ENCODE data around the gene RIN1. TPM values are rescaled to one million over a fixed set of nuclear protein-coding genes. Genes with fewer than 3 reads are reported as not detected.
A peak's percentile ranks its signal among the peaks of the same experiment; 100 is the strongest.

Gene RIN1
- polyA plus RNA-seq, 4 donors: 5.8 to 9.6 (median 7.2) TPM

- WGBS, 3 donors: 84 to 91% (median 84%) methylated on average over 6 of the region's 6 CpGs
- H3K4me3 ChIP-seq (ENCODE audit: low read depth in 1 of 3, low read length in 3 of 3): no peak overlapping the region
- H3K27ac ChIP-seq (ENCODE audit: low read depth in 1 of 3, low read length in 2 of 3): no peak overlapping the region
- no peaks in the 10 kb centered on the region for H3K9me3 ChIP-seq (ENCODE audit: control insufficient read depth in 2 of 2, insufficient read depth in 1 of 2, low read depth in 1 of 2, low read length in 1 of 2)
- no peak for DNase-seq
- peaks cover 0 to 17% (median 0%) of the 10 kb centered on the region in 3 donors for H3K4me1 ChIP-seq (ENCODE audit: control insufficient read depth in 3 of 3, insufficient read depth in 2 of 3, low read depth in 1 of 3, low read length in 2 of 3)
- peaks cover 0 to 58% (median 0%) of the 10 kb centered on the region in 3 donors for H3K36me3 ChIP-seq (ENCODE audit: control insufficient read depth in 3 of 3, insufficient read depth in 2 of 3, low read depth in 1 of 3, low read length in 3 of 3)
- H3K27me3 ChIP-seq (ENCODE audit: control insufficient read depth in 3 of 3, insufficient read depth in 3 of 3, low read length in 3 of 3): peaks cover 0 to 8% (median 0%) of the 10 kb centered on the region in 3 donors
- FAIRE-seq: no peak
These were observed 32.2 kb upstream of the RIN1 start for GRCh38 chr11:66368484-66368883.

GRCh38 chr11:66367561-66368312 lies 31.5 kb upstream of the RIN1 start:
- DNase-seq (no peak), FAIRE-seq (no peak)
- peaks cover 0 to 8% (median 0%) of the 10 kb centered on the region in 3 donors for H3K27me3 ChIP-seq (ENCODE audit: control insufficient read depth in 3 of 3, insufficient read depth in 3 of 3, low read length in 3 of 3)
- peaks cover 0 to 66% (median 0%) of the 10 kb centered on the region in 3 donors for H3K36me3 ChIP-seq (ENCODE audit: control insufficient read depth in 3 of 3, insufficient read depth in 2 of 3, low read depth in 1 of 3, low read length in 3 of 3)
- no peak overlapping the region for H3K4me3 ChIP-seq (ENCODE audit: low read depth in 1 of 3, low read length in 3 of 3)
- peaks cover 0 to 15% (median 0%) of the 10 kb centered on the region in 3 donors for H3K4me1 ChIP-seq (ENCODE audit: control insufficient read depth in 3 of 3, insufficient read depth in 2 of 3, low read depth in 1 of 3, low read length in 2 of 3)
- 83 to 88% (median 87%) methylated on average over 12 to 15 of the region's 15 CpGs for WGBS, 3 donors
- no peak overlapping the region for H3K27ac ChIP-seq (ENCODE audit: low read depth in 1 of 3, low read length in 2 of 3)
- H3K9me3 ChIP-seq (ENCODE audit: control insufficient read depth in 2 of 2, insufficient read depth in 1 of 2, low read depth in 1 of 2, low read length in 1 of 2): no peaks in the 10 kb centered on the region

GRCh38 chr11:66366844-66367477 lies 30.7 kb upstream of the RIN1 start:
- Histone ChIP-seq H3K4me1 (ENCODE audit: control insufficient read depth in 3 of 3, insufficient read depth in 2 of 3, low read depth in 1 of 3, low read length in 2 of 3) (peaks cover 0 to 9% (median 0%) of the 10 kb centered on the region in 3 donors), H3K36me3 (ENCODE audit: control insufficient read depth in 3 of 3, insufficient read depth in 2 of 3, low read depth in 1 of 3, low read length in 3 of 3) (peaks cover 0 to 74% (median 3%) of the 10 kb centered on the region in 3 donors), H3K27me3 (ENCODE audit: control insufficient read depth in 3 of 3, insufficient read depth in 3 of 3, low read length in 3 of 3) (peaks cover 0 to 3% (median 0%) of the 10 kb centered on the region in 3 donors), H3K9me3 (ENCODE audit: control insufficient read depth in 2 of 2, insufficient read depth in 1 of 2, low read depth in 1 of 2, low read length in 1 of 2) (no peaks in the 10 kb centered on the region), H3K4me3 (ENCODE audit: low read depth in 1 of 3, low read length in 3 of 3) (no peak overlapping the region), H3K27ac (ENCODE audit: low read depth in 1 of 3, low read length in 2 of 3) (no peak overlapping the region)
- FAIRE-seq: no peak
- no peak for DNase-seq
- 90 to 94% (median 93%) methylated on average over 8 of the region's 8 CpGs for WGBS, 3 donors

- H3K27me3 ChIP-seq (ENCODE audit: control insufficient read depth in 3 of 3, insufficient read depth in 3 of 3, low read length in 3 of 3): peaks cover 0 to 2% (median 0%) of the 10 kb centered on the region in 3 donors
These were observed 29.7 kb upstream of the RIN1 start for GRCh38 chr11:66365711-66366619.

DNA sequence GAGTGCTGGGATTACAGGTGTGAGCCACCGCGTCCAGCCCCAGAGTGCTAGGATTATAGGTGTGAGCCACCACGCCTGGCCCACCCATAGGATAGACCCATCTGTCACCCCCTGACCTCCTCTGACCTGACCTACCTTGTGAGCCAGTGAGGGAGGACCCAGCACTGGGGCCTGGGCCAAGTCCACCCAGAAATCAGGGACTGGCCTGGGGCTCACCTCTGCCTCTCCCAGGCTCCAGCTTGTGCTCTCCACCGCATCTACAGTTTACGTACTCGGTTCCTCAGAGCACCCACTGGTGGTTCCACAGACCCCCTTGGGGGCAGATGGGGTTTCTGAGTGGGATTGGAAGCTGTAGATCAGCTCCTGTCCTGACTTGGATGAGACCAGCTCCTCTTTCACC lies 28.9 kb upstream of the RIN1 start:
- no peak overlapping the region for H3K27ac ChIP-seq (ENCODE audit: low read depth in 1 of 3, low read length in 2 of 3)
- FAIRE-seq (no peak), DNase-seq (no peak)
- 93 to 100% (median 96%) methylated on average over 6 of the region's 6 CpGs for WGBS, 3 donors
- peaks cover 0 to 4% (median 0%) of the 10 kb centered on the region in 3 donors for H3K4me1 ChIP-seq (ENCODE audit: control insufficient read depth in 3 of 3, insufficient read depth in 2 of 3, low read depth in 1 of 3, low read length in 2 of 3)
- H3K4me3 ChIP-seq (ENCODE audit: low read depth in 1 of 3, low read length in 3 of 3): no peak overlapping the region
- H3K9me3 ChIP-seq (ENCODE audit: control insufficient read depth in 2 of 2, insufficient read depth in 1 of 2, low read depth in 1 of 2, low read length in 1 of 2): no peaks in the 10 kb centered on the region
- peaks cover 0 to 92% (median 5%) of the 10 kb centered on the region in 3 donors for H3K36me3 ChIP-seq (ENCODE audit: control insufficient read depth in 3 of 3, insufficient read depth in 2 of 3, low read depth in 1 of 3, low read length in 3 of 3)
- no peaks in the 10 kb centered on the region for H3K27me3 ChIP-seq (ENCODE audit: control insufficient read depth in 3 of 3, insufficient read depth in 3 of 3, low read length in 3 of 3)

More at GRCh38 chr11:66365711-66366619, 29.7 kb upstream of the RIN1 start:
- peaks cover 0 to 9% (median 0%) of the 10 kb centered on the region in 3 donors for H3K4me1 ChIP-seq (ENCODE audit: control insufficient read depth in 3 of 3, insufficient read depth in 2 of 3, low read depth in 1 of 3, low read length in 2 of 3)
- peaks cover 0 to 84% (median 3%) of the 10 kb centered on the region in 3 donors for H3K36me3 ChIP-seq (ENCODE audit: control insufficient read depth in 3 of 3, insufficient read depth in 2 of 3, low read depth in 1 of 3, low read length in 3 of 3)
- DNase-seq: peak in 1 of 2 donors; percentile 9
- no peak for FAIRE-seq
- no peaks in the 10 kb centered on the region for H3K9me3 ChIP-seq (ENCODE audit: control insufficient read depth in 2 of 2, insufficient read depth in 1 of 2, low read depth in 1 of 2, low read length in 1 of 2)
- 76 to 85% (median 81%) methylated on average over 14 of the region's 14 CpGs for WGBS, 3 donors
- no peak overlapping the region for H3K27ac ChIP-seq (ENCODE audit: low read depth in 1 of 3, low read length in 2 of 3)
- no peak overlapping the region for H3K4me3 ChIP-seq (ENCODE audit: low read depth in 1 of 3, low read length in 3 of 3)

DNA sequence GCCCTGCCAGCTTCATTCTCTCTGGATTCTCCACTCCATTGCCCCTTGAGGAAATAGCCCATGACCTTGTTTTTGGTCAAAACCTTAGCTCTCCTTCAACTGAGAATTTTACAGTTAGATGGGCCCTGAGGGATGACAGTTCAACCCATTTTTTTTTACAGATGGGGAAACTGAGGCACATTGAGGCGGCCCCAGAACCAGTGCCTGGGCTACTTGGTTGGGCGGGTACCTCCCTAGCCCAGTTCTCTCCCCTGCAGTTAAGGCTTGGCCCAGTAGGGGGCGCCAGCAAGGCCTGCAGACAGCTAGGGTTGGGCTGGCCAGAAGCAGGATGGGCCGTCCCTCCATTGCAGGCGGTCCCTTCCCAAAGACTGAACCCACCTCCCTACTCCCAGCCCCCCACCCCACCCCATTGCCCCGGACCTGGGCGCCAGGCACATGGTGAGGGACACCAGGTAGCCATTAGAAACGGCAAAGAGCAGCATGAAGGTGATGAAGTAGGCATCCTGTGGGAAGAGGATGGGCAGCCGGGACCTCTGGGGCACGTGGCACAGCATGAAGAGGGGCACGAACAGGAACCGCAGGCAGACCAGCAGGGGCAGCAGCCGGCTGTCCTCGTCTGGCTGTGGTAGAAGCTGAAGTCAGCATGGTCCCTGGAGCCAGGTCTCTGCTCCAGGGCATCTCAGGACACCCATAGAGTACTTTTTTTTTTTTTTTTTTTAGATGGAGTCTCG lies 27.7 kb upstream of the RIN1 start:
- FAIRE-seq (no peak), DNase-seq (peak; percentile 57 to 58)
- no peak overlapping the region for H3K27ac ChIP-seq (ENCODE audit: low read depth in 1 of 3, low read length in 2 of 3)
- no peaks in the 10 kb centered on the region for H3K4me1 ChIP-seq (ENCODE audit: control insufficient read depth in 3 of 3, insufficient read depth in 2 of 3, low read depth in 1 of 3, low read length in 2 of 3)
- H3K4me3 ChIP-seq (ENCODE audit: low read depth in 1 of 3, low read length in 3 of 3): no peak overlapping the region
- WGBS, 3 donors: 63 to 71% (median 68%) methylated on average over 14 to 15 of the region's 15 CpGs
- H3K27me3 ChIP-seq (ENCODE audit: control insufficient read depth in 3 of 3, insufficient read depth in 3 of 3, low read length in 3 of 3): no peaks in the 10 kb centered on the region
- peaks cover 0 to 96% (median 5%) of the 10 kb centered on the region in 3 donors for H3K36me3 ChIP-seq (ENCODE audit: control insufficient read depth in 3 of 3, insufficient read depth in 2 of 3, low read depth in 1 of 3, low read length in 3 of 3)
- H3K9me3 ChIP-seq (ENCODE audit: control insufficient read depth in 2 of 2, insufficient read depth in 1 of 2, low read depth in 1 of 2, low read length in 1 of 2): no peaks in the 10 kb centered on the region

GRCh38 chr11:66363187-66363601 lies 27.0 kb upstream of the RIN1 start:
- no peak overlapping the region for H3K27ac ChIP-seq (ENCODE audit: low read depth in 1 of 3, low read length in 2 of 3)
- no peaks in the 10 kb centered on the region for H3K27me3 ChIP-seq (ENCODE audit: control insufficient read depth in 3 of 3, insufficient read depth in 3 of 3, low read length in 3 of 3)
- H3K9me3 ChIP-seq (ENCODE audit: control insufficient read depth in 2 of 2, insufficient read depth in 1 of 2, low read depth in 1 of 2, low read length in 1 of 2): no peaks in the 10 kb centered on the region
- H3K36me3 ChIP-seq (ENCODE audit: control insufficient read depth in 3 of 3, insufficient read depth in 2 of 3, low read depth in 1 of 3, low read length in 3 of 3): peaks cover 0 to 90% (median 5%) of the 10 kb centered on the region in 3 donors
- H3K4me3 ChIP-seq (ENCODE audit: low read depth in 1 of 3, low read length in 3 of 3): no peak overlapping the region
- no peaks in the 10 kb centered on the region for H3K4me1 ChIP-seq (ENCODE audit: control insufficient read depth in 3 of 3, insufficient read depth in 2 of 3, low read depth in 1 of 3, low read length in 2 of 3)
- no peak for DNase-seq
- no peak for FAIRE-seq
- 79 to 85% (median 80%) methylated on average over 14 of the region's 14 CpGs for WGBS, 3 donors

Measured in small intestine (tissue), 7 donors.